ENCODE data around the gene IFTAP.

IFTAP gene

DNA sequence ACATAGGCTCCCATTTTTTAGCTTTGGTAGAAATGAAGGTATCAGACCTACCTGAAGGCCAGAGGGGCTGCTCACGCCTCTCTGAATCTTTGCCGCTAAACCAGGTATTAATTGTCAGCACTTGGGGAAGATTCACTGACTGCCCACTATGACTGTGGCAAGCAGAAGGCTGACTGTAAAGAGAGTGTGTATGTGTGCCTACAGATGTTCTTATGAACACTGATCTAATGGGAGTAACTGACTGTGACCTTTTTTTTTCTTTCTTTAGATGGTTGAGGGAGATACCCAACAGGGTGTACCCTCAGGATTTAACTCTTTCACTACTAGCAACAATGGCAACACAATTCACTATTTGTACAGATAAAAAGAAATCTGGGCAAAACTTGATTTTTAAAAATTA is 3.7 kb downstream of the IFTAP start, which contains the start of gene RAG2:
RAG2 (minus strand) TSS at position 186 of the 400 bp plus-strand sequence. CDS start 4,068 bp downstream, outside the sequence.
- no peak for DNase-seq (ENCODE audit: low read depth)

DNA sequence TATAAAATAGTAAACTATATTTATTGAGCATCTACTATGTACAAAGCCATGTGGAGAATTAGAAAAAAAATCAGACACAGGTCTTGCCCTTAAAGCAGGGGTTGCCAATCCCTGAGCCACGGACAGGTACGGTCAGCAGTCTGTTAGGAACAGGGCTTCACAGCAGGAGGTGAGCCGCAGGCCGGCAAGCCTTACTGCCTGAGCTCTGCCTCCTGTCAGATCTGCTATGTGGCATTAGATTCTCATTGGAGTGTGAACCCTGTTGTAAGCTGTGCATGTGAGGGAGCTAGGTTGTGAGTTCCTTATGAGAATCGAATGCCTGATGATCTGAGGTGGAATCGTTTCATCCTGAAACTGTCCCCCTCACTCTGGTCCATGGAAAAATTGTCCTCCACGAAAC is 5.9 kb downstream of the IFTAP start:
- no peak for DNase-seq (ENCODE audit: low read depth)

DNA sequence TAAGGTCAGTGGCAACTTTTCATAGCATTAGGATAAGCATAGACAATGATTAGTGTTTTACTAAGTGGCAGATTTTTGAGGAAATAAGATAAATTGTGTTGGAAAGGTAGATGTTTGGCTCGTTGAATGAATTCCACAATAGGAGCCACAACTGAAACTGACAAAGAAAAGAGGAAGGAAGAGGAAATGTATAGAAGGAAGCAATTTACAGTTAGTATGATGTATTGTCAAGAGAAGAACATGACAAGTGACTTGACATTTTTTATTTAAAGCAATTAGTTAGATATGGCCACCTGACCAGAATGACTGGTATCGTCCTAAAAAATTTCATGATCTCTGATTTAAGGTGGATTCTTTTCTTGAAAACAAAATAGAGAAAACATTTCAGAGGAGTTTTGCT is 6.9 kb downstream of the IFTAP start:
- no peak for DNase-seq (ENCODE audit: low read depth)

DNA sequence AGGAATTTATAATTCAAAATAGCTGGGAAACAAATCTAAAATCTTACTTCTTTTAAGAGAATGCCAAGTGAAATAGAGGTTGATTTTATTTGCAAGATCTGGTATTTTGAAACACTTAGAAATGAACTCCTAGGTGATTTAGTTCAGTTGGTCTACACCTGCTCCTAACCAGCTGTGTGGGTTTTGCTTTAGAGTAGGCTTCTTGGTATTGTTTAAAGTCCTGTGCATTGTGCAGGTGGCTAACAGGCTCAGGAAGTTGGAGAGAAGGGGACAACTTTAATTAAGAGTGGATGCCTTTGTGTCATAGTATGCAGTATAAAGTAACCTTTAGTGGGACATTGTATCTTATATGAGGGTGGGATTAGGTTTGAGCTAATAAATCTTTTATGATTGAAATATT is 7.8 kb downstream of the IFTAP start:
- DNase-seq (ENCODE audit: low read depth) = no peak

DNA sequence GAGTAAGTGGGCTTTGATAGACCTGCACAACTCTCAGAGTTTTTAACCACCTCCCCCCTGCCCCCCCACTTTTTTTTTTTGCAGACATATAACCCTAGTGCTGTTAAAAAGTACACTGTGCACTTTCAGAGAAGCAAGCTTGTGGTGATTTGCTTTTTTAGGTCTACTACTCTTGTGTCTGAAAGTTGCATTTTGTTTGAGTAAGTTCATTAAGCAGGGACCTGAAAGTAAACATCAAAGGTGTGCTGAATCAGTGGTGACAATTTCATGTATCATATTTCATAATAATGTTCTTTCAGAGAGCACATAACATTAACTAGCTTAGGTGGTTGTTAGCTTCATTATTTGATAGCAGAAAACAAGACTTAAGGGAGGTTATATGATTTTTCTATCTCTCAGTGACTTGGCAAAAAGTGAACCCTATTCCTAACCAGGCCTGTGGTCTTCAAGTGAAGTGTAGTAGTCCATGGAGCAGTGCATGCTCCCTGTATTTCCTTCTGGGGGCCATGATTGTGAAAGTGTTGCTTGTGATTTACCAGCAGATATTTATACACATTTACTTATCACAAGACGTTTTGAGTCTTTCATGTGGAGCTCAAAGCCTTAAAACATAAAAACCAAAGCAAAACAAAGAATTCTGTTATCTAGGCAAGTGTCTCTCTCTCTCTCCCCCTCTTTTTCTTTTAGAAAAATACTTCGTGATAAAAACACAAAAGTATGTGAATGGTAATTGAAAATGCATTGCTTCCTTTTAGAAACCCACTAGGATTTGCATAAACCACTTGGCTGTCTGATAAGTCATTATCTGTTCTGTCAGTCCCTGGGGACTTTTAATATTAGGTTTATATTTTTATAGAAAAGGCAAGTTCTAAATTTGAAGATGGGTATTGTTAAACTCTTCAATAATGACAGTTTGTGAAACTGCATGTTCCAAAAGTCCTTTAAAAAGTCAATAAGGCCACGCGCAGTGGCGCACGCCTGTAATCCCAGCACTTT is 11.2 kb downstream of the IFTAP start:
- DNase-seq (ENCODE audit: low read depth) = no peak

DNA sequence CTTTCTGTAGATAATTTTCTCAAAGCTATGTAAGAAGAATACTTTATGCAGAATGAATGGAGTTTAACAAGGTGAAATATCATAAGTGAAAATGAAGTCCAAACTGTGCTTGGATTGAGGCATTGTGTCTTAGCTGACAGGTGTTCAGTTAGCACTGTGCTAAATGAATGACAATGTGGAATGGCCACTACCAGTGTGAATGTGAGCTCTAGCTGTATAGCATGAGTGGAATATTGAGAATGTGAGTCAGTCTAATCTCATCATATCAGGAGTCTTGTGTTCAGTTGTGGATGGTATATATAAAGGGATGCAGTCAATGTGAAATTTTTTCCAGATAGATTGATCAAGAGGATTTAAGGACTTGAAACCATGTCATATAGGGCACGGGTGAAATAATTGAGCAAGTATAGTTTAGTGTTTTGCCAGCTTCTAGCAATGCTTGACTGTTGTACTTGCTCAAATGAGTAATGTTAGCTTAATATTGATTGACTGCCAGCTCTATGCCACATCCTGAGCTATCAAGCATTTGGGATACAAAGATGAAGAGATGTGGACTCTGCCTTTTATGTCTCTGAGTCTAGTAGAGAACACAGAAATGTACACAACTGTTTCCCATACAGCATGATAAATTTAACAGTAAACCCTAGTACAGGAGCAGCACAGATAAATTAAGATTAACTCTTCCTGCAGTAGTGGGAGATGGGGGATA is 14.3 kb downstream of the IFTAP start:
- DNase-seq (ENCODE audit: low read depth) = no peak

DNA sequence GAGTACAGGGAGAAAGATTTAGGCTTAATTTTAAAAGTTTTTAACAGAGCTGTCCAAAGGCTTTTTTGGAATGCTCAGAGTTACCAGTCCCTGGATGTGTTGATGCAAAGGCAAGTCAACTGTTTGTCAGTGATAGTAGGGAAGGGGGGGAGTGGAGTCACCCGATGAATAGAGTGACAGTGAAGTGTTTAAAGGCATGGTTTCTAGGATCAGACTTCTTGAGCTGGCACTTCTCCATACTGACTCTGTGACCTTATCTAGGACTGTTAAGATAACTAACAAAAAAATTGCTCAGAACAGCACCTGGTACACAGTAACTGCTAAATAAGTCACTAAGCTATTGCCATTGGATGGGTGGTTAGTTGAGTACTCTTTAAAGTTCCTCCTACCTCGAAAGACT is 15.1 kb downstream of the IFTAP start:
- no peak for DNase-seq (ENCODE audit: low read depth)

DNA sequence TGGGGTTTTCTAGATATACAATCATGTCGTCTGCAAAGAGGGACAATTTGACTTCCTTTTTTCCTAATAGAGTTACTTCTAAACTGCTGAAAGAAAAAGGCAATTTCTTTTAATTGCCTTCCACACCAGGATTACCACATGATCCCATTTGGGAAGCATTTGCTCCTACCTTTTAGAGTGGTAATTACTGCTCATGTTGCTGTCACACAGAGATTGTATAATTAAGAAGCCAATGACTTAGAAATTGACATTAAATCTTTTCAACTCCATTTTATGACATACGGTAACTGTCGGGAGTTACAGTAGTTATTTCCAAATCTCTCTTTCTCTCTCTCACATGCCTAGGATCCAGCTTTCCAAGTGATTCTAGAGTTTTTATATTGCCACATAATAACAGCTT is 21.5 kb downstream of the IFTAP start:
- no peak for DNase-seq (ENCODE audit: low read depth)

DNA sequence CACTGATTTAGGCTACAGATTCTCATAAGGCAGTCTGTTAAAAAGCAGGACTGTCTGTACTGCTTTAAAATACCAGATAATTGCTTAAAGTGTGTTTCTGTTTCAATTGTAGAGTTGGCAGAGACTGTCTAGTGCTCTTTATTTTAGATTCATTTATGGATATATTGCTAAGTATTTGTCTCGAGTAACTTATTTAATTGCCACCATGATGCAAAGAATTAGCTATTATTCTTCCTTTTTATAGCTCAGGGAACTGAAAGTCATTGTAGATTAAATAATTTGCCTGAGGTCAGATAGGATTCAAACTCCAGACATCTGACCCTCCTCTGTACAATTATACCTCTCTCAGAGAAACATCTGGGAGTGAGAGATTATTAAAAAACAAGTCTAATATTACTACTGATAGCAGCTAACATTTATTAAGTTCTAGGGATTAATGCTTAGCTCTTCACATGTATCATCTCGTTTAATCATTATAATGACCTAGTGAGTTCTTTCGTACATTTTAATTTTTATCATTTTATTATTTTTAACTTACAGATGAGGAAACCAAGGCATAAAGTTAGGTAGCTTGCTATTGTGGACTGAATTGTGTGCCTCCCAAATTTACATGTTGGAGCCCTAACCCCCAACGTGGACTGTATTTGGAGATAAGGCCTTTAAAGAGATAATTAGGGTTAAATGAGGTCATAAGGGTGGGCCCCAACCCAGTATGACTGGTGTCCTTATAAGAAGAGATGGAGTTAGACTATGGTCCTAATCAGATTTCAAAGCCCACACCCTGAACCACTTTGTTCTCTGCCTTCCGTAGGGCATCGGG is 23.5 kb downstream of the IFTAP start:
- no peak for DNase-seq (ENCODE audit: low read depth)

DNA sequence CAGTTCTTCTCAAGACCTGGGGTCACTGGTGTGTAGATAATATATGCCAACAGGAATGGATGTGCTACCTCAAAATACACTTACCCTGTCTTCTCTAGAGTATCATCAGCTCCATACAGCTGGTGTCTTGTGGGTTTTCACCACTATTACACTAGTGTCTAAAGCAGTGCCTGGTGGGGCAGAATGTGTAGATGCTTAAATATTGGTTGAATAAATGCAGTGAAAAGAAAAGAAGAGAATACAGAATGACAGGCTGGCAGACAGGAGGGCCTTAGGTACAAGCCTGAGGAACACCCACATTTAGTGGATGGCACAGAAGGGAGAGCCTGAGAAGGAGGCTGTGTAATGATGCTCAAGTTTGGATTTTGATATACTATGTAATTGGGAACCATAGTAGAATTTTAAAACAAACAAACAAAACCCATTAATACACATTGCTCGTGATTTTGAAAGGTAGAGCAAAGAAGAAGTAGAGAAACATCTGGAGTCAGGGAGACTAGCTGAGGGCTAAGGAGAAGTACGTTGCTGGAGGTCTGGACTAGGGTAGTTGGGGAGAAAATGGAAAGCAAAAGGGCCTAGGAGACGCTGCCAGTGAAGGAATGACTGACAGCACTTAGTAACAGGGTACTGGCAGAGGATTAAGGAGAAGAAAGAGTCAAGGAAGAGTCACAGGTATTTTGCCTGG is 24.2 kb downstream of the IFTAP start:
- no peak for DNase-seq (ENCODE audit: low read depth)

DNA sequence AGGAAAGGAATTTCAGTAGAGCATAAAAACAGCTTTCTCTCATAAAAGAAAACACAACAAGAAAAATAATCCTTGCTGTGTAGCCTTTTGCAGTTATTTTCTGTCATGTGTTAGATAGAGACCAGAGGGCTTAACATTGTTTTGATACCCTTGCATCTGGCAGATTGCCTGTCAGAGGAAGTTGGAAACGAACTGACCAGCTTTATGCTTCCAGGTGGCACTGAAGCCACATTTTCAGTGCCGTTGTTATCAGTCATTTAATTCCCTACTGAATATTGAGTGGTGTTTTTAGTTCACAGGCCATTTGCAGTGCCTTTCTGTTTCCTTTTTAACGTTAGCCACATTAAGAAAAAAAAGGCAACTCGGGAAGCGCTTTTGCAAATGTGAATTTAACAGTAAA is 25.2 kb downstream of the IFTAP start:
- DNase-seq (ENCODE audit: low read depth) = no peak

DNA sequence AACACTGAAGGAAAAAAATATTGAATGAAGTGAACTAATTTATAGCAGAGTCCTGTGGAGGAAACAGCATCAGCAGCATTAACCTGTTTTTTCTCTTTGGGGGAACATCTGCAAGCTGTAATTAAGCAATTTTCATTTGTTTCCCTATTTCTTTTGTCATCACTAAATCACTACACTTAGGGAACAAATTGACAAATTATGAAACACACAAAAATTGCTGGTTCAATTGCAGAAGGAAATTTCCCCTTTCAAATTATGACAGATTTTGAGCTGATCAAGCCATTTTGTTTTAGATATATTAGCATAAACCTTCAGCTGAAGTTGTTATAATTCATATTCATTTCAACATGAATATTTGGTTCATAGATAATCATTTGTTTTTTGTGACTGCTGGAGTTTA is 25.9 kb downstream of the IFTAP start:
- no peak for DNase-seq (ENCODE audit: low read depth)

DNA sequence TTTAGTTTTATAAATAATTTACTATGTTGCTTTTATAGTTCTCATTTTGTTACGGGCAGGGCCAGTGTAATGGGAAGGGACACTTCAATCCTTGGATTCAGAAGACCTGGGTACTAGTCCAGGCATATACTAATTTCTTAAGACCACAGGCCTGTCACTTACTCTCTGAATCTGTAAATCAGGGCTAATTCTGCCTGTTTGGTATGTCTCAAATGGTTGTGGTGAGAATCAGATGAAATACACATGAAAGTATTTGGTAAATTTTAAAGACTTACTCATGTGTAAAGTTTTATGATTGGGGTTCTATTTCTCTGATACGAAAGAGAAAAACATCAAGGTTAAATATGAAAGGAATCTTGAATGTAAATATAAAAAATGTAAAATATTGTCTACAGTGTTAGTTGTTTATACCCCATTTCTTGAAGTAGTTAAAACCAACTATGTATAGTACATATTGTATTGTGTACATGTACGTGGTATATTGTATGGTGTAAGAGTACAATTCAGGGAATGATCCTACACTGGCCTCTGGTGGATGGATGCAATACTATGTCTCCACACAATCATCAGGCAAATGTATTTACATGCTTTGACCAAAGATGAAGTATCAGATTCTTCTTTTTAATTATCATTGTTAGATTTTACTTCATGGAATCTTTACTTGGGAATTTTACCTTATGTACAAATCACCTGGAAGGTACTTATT is 28.3 kb downstream of the IFTAP start:
- no peak for DNase-seq (ENCODE audit: low read depth)

DNA sequence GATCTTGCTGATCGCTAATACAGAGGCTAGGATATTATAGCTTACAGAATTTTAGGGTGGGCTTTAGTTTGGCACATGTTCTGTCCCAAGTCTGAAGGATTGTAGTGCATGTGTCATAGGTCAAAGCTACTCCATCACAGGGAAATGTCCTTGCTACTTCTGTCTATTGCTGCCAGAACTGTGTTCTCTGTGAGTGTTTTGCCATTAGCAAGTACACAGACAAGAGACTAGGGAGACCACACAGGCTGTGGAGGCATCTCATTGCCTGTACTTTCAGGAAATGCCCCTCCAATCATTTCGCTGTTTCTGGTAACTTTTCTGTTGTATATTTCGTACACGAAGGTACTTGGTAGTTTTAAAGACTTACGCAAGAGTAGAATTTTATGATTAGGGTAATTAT is 29.2 kb downstream of the IFTAP start:
- DNase-seq (ENCODE audit: low read depth) = no peak

DNA sequence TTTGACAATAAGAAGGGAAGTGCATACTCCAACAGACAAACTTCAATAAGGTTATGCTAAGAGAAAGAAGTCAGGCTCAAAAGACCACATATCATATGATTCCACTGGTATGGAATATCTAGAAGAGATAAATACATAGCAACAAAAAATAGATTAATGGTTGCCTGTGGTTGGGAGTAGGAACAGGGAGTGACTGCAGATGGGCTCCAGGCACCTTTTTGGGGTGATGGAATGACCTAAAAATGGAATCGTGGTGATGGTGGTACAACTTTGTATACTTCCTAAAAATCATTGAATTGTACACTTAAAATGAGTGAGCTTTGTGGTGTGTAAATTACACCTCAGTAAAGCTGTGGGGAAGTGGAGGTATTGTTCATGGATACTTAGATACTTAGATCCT is 32.7 kb downstream of the IFTAP start:
- DNase-seq (ENCODE audit: low read depth) = no peak

DNA sequence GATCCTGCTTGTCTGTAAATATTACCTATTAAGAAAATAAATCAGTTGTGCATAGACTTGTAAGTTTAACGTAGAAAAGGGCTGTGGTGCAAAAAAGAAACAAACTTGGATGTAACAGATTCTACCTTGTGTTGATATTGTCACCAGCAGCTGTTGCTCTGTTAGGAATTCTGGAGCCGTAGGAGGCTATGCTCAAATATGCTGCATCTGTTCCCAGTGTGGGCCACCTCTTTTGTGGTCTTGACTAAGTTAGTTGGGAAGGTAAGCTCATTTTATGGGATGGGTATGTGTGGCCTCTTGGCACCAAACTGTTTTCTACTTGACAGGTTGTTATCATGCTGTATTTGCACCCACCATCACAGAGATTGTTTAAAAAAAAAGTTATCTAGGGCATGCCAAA is 33.2 kb downstream of the IFTAP start:
- DNase-seq (ENCODE audit: low read depth) = no peak

DNA sequence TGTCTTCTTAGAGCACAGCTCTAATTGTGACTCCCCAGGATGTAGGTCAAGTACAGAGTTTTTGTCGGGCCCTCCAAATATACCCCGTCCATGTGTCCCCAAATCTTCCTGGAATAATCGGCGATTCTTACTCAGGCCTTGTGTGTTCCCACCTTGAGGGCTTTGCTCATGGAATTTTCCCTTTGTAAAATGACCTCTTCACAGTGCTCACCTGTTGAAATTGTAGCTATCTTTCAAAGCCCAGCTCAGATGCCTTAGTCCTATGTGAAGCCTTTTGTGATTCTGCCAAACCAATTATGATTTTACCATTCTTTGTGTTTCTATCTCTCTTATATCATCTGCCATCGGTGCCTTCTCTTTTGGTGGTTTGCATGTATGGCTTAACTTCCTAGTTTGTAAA is 33.8 kb downstream of the IFTAP start:
- DNase-seq (ENCODE audit: low read depth) = no peak

DNA sequence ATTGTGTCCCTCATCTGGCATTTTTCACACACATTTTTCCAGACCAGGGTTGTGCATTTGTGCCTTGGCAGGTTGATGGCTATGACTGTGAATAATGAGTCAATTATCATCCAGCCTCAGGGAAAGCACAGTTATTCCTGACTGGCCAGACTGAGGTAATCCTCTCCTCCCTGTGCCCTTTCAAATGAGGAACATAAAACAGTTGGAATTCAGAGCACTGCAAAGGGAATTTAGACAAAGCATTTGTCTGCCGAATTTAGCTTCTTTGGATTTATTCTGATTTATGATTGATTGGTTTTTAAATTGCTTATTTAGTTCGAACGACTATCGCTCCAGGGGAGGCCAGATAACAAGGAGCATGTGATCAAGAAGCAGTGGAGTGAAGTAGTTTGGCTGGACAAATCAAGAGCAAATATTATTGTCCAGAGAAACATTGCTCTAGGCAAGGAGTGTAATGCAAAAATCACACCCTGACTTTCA is 34.5 kb downstream of the IFTAP start:
- DNase-seq (ENCODE audit: low read depth) = no peak

DNA sequence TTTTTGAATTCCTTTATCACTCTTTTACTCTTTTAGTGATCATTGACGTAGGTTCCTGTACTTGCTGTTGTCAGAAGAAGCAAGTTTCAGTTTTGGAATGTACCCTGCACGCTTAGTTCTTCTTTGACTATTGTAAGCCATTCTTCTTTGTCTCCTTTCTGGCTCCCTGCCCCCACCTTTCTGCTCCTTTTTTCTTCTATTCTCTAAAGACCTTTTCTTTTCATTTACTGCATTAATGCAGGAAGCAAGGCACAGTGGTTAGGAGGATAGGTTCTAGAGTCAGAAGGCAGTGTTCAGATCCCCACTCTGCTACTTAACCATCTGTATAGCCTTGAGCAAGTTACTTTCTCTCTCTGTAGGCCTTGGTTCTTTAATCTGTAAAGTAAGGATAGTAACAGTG is 37.5 kb downstream of the IFTAP start:
- DNase-seq (ENCODE audit: low read depth) = no peak

DNA sequence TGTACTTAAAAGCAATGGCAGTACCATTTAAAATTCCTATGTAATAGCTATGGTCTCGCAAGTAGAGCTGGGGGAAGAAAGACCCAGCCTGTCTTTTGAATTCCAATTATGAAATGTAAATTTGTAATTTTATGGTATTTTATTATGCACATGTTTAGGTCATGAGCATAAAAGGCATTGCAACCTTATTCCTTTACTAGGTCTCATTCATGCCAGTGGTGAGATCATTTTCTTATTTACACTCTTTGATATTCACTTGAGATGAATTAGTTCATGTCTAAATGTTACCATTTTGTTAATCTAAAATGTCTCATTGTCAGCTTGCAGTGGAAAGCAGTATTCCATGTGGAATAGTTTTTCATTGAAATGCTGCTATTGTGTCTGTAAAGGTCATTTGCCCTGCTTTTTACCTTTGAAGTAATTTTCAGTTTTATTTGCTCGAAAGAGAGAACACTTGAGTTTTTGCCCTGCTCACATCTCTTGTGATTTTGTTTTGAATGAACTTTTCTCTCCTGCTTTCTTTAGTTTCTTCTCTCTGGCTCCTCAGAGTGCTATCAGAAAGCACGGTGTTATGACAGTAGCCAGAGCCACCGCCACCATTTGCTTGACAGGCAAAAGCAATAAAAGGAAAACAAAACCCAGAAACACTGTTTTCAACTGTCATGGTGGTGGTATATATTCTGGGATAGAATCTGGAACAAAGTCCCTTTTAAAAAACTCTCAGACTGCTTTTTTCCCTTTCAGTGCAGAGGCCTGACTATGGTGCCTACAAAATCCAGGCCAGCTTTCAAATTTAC is 41.0 kb downstream of the IFTAP start:
- no peak for DNase-seq (ENCODE audit: low read depth)

Measured in stimulated activated CD8-positive, alpha-beta memory T cell treated with anti-CD3 and anti-CD28 coated beads, Interleukin-15, amount 100 ng/mL, for 1 hour (primary cell).